Peyer's patch (tissue), 4 donors: ENCODE results near the gene CEMIP.

Experiments used
- CTCF ChIP-seq, 6 experiments: fragments of 450-650 bp in 4 of 6; fragments of 200-600 bp in 2 of 6; sonication (generic) in 1 of 6; IDR thresholded peaks; one replicate each; pipeline ENCODE4 v1.5.1; 2017 to 2019; ENCODE audit warnings: antibody characterized with exemption in 6 of 6, mild to moderate bottlenecking in 3 of 6, moderate library complexity in 1 of 6
- POLR2A ChIP-seq, 2 donors: fragments of 450-650 bp; IDR thresholded peaks; one replicate each; pipeline ENCODE4 v1.5.1; 2017; ENCODE audit warnings: antibody characterized with exemption in 2 of 2, mild to moderate bottlenecking in 2 of 2, moderate library complexity in 2 of 2

GRCh38 chr15:80892414-80892813 lies 113.2 kb downstream of the CEMIP start:
- TF ChIP-seq CTCF (IDR thresholded peaks at IDR 0.05) (no peak), POLR2A (IDR thresholded peaks at IDR 0.05) (no peak)
